Lower leg skin (tissue), 3 donors: Measurements from ENCODE around the gene RASSF4.

Experiments used
- POLR2A ChIP-seq, 2 donors: fragments of 450-650 bp; IDR thresholded peaks; one replicate each; pipeline ENCODE4 v1.6.1; 2016 to 2017; ENCODE audit warnings: antibody characterized with exemption in 2 of 2, mild to moderate bottlenecking in 1 of 2, moderate library complexity in 1 of 2
- TF ChIP-seq, protein P1 (sequence below), 3 donors: fragments of 450-650 bp; IDR thresholded peaks; one replicate each; pipeline ENCODE4 v1.5.1; 2016; ENCODE audit warnings: antibody characterized with exemption in 3 of 3, mild to moderate bottlenecking in 3 of 3, moderate library complexity in 2 of 3

DNA sequence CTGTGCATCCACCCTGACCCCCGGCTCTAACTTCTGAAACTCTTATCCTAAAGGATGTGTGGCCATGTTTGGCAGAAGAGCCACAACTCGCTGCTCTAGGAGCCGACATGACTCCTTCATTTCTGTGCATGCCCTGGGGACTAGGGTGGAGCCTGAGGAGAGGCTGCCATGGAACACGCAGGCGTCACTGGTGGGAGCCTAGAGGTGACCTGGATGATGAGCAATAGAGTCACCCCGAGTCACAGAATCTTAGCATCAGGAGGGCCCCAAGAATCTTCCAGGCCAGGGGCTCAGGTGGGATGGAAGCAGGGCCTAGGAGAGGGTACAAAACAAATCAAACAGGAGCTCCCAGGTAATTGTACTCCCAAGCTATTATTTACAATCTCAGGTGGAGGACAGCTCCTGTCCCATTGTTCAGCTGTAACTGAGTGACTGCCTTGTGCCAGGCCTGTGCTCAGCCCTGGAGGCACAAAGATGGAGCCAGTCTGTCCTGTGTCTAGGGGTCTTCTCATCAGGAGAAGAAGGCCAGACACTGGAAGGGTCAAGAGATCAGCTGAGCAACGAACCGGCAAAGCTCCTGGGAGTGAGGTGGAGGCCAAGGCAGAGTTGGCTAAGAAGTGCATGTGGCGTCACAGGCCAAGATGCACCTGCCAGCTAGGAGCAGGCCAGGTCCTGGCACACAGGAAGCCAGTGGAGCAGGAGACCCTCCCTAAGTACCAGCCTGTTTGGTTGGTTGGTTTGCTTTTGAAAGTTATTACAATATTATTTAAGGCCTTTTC is 35.3 kb downstream of the RASSF4 start:
- TF ChIP-seq POLR2A (IDR thresholded peaks at IDR 0.05): no peak
- TF ChIP-seq, protein P1, sequence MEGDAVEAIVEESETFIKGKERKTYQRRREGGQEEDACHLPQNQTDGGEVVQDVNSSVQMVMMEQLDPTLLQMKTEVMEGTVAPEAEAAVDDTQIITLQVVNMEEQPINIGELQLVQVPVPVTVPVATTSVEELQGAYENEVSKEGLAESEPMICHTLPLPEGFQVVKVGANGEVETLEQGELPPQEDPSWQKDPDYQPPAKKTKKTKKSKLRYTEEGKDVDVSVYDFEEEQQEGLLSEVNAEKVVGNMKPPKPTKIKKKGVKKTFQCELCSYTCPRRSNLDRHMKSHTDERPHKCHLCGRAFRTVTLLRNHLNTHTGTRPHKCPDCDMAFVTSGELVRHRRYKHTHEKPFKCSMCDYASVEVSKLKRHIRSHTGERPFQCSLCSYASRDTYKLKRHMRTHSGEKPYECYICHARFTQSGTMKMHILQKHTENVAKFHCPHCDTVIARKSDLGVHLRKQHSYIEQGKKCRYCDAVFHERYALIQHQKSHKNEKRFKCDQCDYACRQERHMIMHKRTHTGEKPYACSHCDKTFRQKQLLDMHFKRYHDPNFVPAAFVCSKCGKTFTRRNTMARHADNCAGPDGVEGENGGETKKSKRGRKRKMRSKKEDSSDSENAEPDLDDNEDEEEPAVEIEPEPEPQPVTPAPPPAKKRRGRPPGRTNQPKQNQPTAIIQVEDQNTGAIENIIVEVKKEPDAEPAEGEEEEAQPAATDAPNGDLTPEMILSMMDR (IDR thresholded peaks at IDR 0.05): no peak
